Measurements from ENCODE around the gene HECA.
"Not testable (repeated sequence)": the region's sequence is repeated elsewhere in the genome, so short reads cannot be mapped to it uniquely, and the experiment has no call there.

The HECA gene

GRCh38 chr6:139228387-139228786, 93.5 kb downstream of the HECA start:
- H3K27ac ChIP-seq (ENCODE audit: low read depth, low read length); H3K4me3 ChIP-seq (ENCODE audit: low read depth in 1 of 2, low read length in 2 of 2); H3K36me3 ChIP-seq (ENCODE audit: insufficient read depth, low read length); H3K4me1 ChIP-seq (ENCODE audit: insufficient read depth, low read length); H3K27me3 ChIP-seq (ENCODE audit: control insufficient read depth in 1 of 2, insufficient read depth in 2 of 2, low read length in 2 of 2); H3K9me3 ChIP-seq (ENCODE audit: low read length); H3K9ac ChIP-seq (ENCODE audit: low read length): not testable (repeated sequence)

All from muscle layer of colon (tissue), 2 donors.